ENCODE measurements around the gene HNRNPH1. TPM values are rescaled to one million over a fixed set of nuclear protein-coding genes. Genes with fewer than 3 reads are reported as not detected.
A peak's percentile ranks its signal among the peaks of the same experiment; 100 is the strongest.

The HNRNPH1 gene
- total RNA-seq, 1 donor from 2014 or later: 1,138 TPM

DNA sequence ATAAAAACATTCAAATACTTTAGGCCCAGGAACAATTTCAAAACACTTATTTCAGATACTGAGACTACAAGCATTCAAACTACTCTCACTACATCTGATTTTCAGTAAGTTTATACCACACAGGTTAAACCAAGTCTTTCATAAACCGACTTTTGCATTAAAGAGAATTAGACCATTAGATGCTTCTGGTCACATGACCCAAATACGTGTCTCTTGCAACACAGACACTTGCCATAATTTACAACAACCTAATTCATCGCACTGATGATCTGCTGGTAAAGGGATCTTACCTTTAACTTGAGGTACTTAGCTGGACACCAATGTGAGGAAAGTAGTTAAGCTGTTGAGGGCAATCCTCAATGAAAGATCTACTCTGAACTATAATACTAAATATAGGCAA is 3.2 kb downstream of the HNRNPH1 start:
- DNase-seq (ENCODE audit: low spot score): no peak
- Histone ChIP-seq H3K9me3 (ENCODE audit: low read depth) (no peaks in the 10 kb centered on the region), H3K79me2 (ENCODE audit: low read depth) (peaks cover 82% of the 10 kb centered on the region), H4K20me1 (ENCODE audit: low read depth) (peaks cover 79% of the 10 kb centered on the region), H3K4me3 (peak overlapping the region; percentile 98), H3K36me3 (peaks cover 69% of the 10 kb centered on the region), H3K9ac (peak overlapping the region; percentile 40), H3K4me2 (peak overlapping the region; percentile 99), H3K4me1 (peaks cover 42% of the 10 kb centered on the region), H3K27ac (no peak overlapping the region), H2AFZ (replicated peaks) (no peak overlapping the region), H3K27me3 (no peaks in the 10 kb centered on the region), H3F3A (ENCODE audit: low read depth) (peaks cover 86% of the 10 kb centered on the region)
- Mint-ChIP-seq H3K9me3 (no peaks in the 10 kb centered on the region), H3K4me1 (peaks cover 55% of the 10 kb centered on the region), H3K27ac (no peak overlapping the region), H3K4me3 (peak overlapping the region; percentile 99), H3K27me3 (ENCODE audit: insufficient read depth, low read depth) (peaks cover 16% of the 10 kb centered on the region), H3K36me3 (peaks cover 60% of the 10 kb centered on the region)
- TF ChIP-seq, protein P1, sequence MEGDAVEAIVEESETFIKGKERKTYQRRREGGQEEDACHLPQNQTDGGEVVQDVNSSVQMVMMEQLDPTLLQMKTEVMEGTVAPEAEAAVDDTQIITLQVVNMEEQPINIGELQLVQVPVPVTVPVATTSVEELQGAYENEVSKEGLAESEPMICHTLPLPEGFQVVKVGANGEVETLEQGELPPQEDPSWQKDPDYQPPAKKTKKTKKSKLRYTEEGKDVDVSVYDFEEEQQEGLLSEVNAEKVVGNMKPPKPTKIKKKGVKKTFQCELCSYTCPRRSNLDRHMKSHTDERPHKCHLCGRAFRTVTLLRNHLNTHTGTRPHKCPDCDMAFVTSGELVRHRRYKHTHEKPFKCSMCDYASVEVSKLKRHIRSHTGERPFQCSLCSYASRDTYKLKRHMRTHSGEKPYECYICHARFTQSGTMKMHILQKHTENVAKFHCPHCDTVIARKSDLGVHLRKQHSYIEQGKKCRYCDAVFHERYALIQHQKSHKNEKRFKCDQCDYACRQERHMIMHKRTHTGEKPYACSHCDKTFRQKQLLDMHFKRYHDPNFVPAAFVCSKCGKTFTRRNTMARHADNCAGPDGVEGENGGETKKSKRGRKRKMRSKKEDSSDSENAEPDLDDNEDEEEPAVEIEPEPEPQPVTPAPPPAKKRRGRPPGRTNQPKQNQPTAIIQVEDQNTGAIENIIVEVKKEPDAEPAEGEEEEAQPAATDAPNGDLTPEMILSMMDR (IDR thresholded peaks at IDR 0.05): no peak
- TF ChIP-seq EZH2 (IDR thresholded peaks at IDR 0.05) (no peak), EZH2phosphoT487 (IDR thresholded peaks at IDR 0.05) (no peak)

DNA sequence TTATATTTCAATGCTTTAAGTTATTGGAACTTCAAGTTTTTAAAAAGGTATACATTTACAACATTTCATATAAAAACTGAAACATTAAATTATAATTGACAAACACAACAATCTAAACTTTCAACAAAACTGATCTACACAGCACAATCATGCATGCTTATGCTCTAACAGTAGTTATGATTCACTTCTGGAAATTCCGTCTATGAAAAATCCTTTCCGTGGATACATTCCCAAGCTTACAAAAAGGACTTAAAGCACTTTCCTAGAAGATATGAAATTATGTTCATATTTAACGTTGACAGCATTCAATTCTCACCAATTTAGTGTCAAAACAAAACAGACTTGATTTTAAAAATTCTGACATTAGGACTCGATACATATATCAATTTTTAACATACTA is 3.7 kb downstream of the HNRNPH1 start:
- peak overlapping the region; percentile 99 for H3K4me3 Mint-ChIP-seq
- Histone ChIP-seq H2AFZ (replicated peaks) (no peak overlapping the region), H3K4me1 (peaks cover 40% of the 10 kb centered on the region), H3K4me3 (peak overlapping the region; percentile 98), H4K20me1 (ENCODE audit: low read depth) (peaks cover 85% of the 10 kb centered on the region), H3K9ac (no peak overlapping the region), H3F3A (ENCODE audit: low read depth) (peaks cover 89% of the 10 kb centered on the region), H3K4me2 (peak overlapping the region; percentile 99), H3K36me3 (peaks cover 74% of the 10 kb centered on the region), H3K9me3 (ENCODE audit: low read depth) (no peaks in the 10 kb centered on the region), H3K79me2 (ENCODE audit: low read depth) (peaks cover 88% of the 10 kb centered on the region), H3K27ac (no peak overlapping the region), H3K27me3 (no peaks in the 10 kb centered on the region)
- TF ChIP-seq EZH2 (IDR thresholded peaks at IDR 0.05) (no peak), EZH2phosphoT487 (IDR thresholded peaks at IDR 0.05) (no peak)
- TF ChIP-seq, protein P1 (IDR thresholded peaks at IDR 0.05): no peak
- H3K27me3 Mint-ChIP-seq (ENCODE audit: insufficient read depth, low read depth): peaks cover 16% of the 10 kb centered on the region
- peaks cover 52% of the 10 kb centered on the region for H3K4me1 Mint-ChIP-seq
- peaks cover 60% of the 10 kb centered on the region for H3K36me3 Mint-ChIP-seq
- H3K27ac Mint-ChIP-seq: no peak overlapping the region
- no peak for DNase-seq (ENCODE audit: low spot score)
- no peaks in the 10 kb centered on the region for H3K9me3 Mint-ChIP-seq

DNA sequence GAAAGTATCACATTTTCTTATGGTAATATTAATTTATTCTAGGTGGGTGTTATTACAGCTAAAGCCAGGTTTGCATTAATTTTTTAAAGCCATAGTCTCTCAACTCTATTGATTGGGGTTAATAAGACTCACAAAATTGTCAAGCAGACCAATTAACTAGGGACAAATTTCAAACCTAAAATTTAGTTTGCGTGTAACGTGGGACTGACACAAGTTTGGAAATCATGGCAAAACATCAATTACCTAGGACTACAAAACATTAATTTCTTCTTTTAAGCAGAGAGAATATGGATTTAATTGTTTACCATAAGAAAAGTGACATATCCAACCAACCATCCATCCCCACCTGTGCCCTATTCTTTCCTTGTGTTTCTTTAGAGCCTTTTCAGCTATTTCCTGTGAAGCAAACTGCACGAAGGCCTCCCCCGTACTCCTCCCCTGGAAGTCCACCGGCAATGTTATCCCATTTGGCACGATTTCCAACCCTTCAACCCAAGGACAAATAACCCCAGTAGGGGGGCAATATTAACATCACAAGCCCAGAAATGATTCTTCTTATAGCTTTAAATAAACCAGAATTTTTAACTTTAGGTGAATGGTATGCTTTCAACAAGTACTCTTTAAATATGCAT is 4.4 kb downstream of the HNRNPH1 start:
- H3K27me3 ChIP-seq: no peaks in the 10 kb centered on the region
- Mint-ChIP-seq H3K27ac (no peak overlapping the region), H3K4me3 (peak overlapping the region; percentile 72), H3K9me3 (no peaks in the 10 kb centered on the region), H3K4me1 (peaks cover 44% of the 10 kb centered on the region), H3K27me3 (ENCODE audit: insufficient read depth, low read depth) (peaks cover 16% of the 10 kb centered on the region), H3K36me3 (peaks cover 59% of the 10 kb centered on the region)
- TF ChIP-seq, protein P1 (IDR thresholded peaks at IDR 0.05): no peak
- no peak for TF ChIP-seq EZH2 (IDR thresholded peaks at IDR 0.05)
- TF ChIP-seq EZH2phosphoT487 (IDR thresholded peaks at IDR 0.05): no peak
- no peaks in the 10 kb centered on the region for H3K9me3 ChIP-seq (ENCODE audit: low read depth)
- peak overlapping the region; percentile 99 for H3K4me2 ChIP-seq
- H3K79me2 ChIP-seq (ENCODE audit: low read depth): peaks cover 90% of the 10 kb centered on the region
- peaks cover 81% of the 10 kb centered on the region for H3K36me3 ChIP-seq
- H3K4me1 ChIP-seq: peaks cover 33% of the 10 kb centered on the region
- no peak for DNase-seq (ENCODE audit: low spot score)
- H3K27ac ChIP-seq: no peak overlapping the region
- no peak overlapping the region for H2AFZ ChIP-seq (replicated peaks)
- H3F3A ChIP-seq (ENCODE audit: low read depth): peaks cover 89% of the 10 kb centered on the region
- H3K4me3 ChIP-seq: peak overlapping the region; percentile 98
- H4K20me1 ChIP-seq (ENCODE audit: low read depth): peaks cover 92% of the 10 kb centered on the region
- H3K9ac ChIP-seq: no peak overlapping the region

All from neural progenitor cell (in vitro differentiated cells).